ENCODE data around the gene ZNF614. TPM values are rescaled to one million over a fixed set of nuclear protein-coding genes. Genes with fewer than 3 reads are reported as not detected.
A peak's percentile ranks its signal among the peaks of the same experiment; 100 is the strongest.
"Not testable (repeated sequence)": the region's sequence is repeated elsewhere in the genome, so short reads cannot be mapped to it uniquely, and the experiment has no call there.

Gene ZNF614
- total RNA-seq, 4 donors from 2014 or later: 11.8 to 27.9 (median 13.7) TPM

- peak; percentile 33 to 45 for TF ChIP-seq POLR2A (IDR thresholded peaks at IDR 0.05)
- no peak for TF ChIP-seq CTCF (IDR thresholded peaks at IDR 0.05)
- H3K27ac ChIP-seq: peak within 1 kb of the TSS; percentile 96 to 98
- peak; percentile 92 to 94 for DNase-seq
- H3K9me3 ChIP-seq: peaks cover 5 to 6% of the 10 kb centered on the region in 2 donors
- peak within 1 kb of the TSS; percentile 50 to 74 for H3K4me3 ChIP-seq
- intact Hi-C loops (cut with DNase I; ENCODE audit: low total_unique reads): no loop called here
- no peaks in the 10 kb centered on the region for H3K36me3 ChIP-seq
- no peaks in the 10 kb centered on the region for H3K27me3 ChIP-seq
- H3K4me1 ChIP-seq: no peaks in the 10 kb centered on the region
These were observed 20.6 kb upstream of the ZNF614 start, which contains the start of gene ZNF432 for GRCh38 chr19:52048555-52049501. Gene ZNF432 (minus strand): TSS chr19:52048838. CDS start chr19:52046868, 1,970 bp downstream.

GRCh38 chr19:52039169-52039568 lies 11.0 kb upstream of the ZNF614 start:
- TF ChIP-seq CTCF (IDR thresholded peaks at IDR 0.05) (no peak), POLR2A (IDR thresholded peaks at IDR 0.05) (no peak)
- H3K9me3 ChIP-seq: peaks cover under 1 to 82% of the 10 kb centered on the region in 2 donors
- H3K4me1 ChIP-seq: no peaks in the 10 kb centered on the region
- no peak overlapping the region for H3K4me3 ChIP-seq
- H3K36me3 ChIP-seq: peaks cover 0 to 9% of the 10 kb centered on the region in 2 donors
- H3K27ac ChIP-seq: no peak overlapping the region
- no peak for DNase-seq
- H3K27me3 ChIP-seq: no peaks in the 10 kb centered on the region
- intact Hi-C loops (cut with DNase I; ENCODE audit: low total_unique reads): no loop called here

- no peaks in the 10 kb centered on the region for H3K27me3 ChIP-seq
- H3K4me3 ChIP-seq: no peak overlapping the region
- peaks cover 0 to 8% of the 10 kb centered on the region in 2 donors for H3K36me3 ChIP-seq
These were observed 6.0 kb upstream of the ZNF614 start for GRCh38 chr19:52034051-52034728.

GRCh38 chr19:52028780-52029123 lies 573 bp upstream of the ZNF614 start:
- H3K27ac ChIP-seq: peak overlapping the region; percentile 88 to 90
- peaks cover 4 to 22% of the 10 kb centered on the region in 2 donors for H3K9me3 ChIP-seq
- TF ChIP-seq CTCF (IDR thresholded peaks at IDR 0.05) (no peak), POLR2A (IDR thresholded peaks at IDR 0.05) (no peak)
- no peaks in the 10 kb centered on the region for H3K36me3 ChIP-seq
- intact Hi-C loops (cut with DNase I; ENCODE audit: low total_unique reads): no loop called here
- H3K27me3 ChIP-seq: no peaks in the 10 kb centered on the region
- H3K4me1 ChIP-seq: no peaks in the 10 kb centered on the region
- no peak for DNase-seq
- peak overlapping the region; percentile 67 to 91 for H3K4me3 ChIP-seq

More at GRCh38 chr19:52034051-52034728, 6.0 kb upstream of the ZNF614 start:
- DNase-seq: no peak
- Histone ChIP-seq H3K9me3 (peaks cover 9 to 76% of the 10 kb centered on the region in 2 donors), H3K27ac (no peak overlapping the region), H3K4me1 (no peaks in the 10 kb centered on the region)
- TF ChIP-seq POLR2A (IDR thresholded peaks at IDR 0.05) (no peak), CTCF (IDR thresholded peaks at IDR 0.05) (no peak)
- intact Hi-C loops (cut with DNase I; ENCODE audit: low total_unique reads): no loop called here

- H3K27ac ChIP-seq; H3K27me3 ChIP-seq; H3K36me3 ChIP-seq; H3K4me3 ChIP-seq; DNase-seq; intact Hi-C loops (cut with DNase I; ENCODE audit: low total_unique reads); H3K4me1 ChIP-seq: not testable (repeated sequence)
- H3K9me3 ChIP-seq: peaks cover 0 to 20% of the 10 kb centered on the region in 2 donors
These were observed 1.8 kb downstream of the ZNF614 start for GRCh38 chr19:52026255-52026990.

GRCh38 chr19:52024478-52024877 lies 3.7 kb downstream of the ZNF614 start:
- H3K27ac ChIP-seq; H3K4me3 ChIP-seq; H3K27me3 ChIP-seq; intact Hi-C loops (cut with DNase I; ENCODE audit: low total_unique reads); H3K36me3 ChIP-seq; DNase-seq; H3K4me1 ChIP-seq: not testable (repeated sequence)
- H3K9me3 ChIP-seq: peaks cover 0 to 39% of the 10 kb centered on the region in 2 donors

All from uterus (tissue), 4 donors.